Stimulated activated CD8-positive, alpha-beta memory T cell treated with anti-CD3 and anti-CD28 coated beads, Interleukin-15, amount 100 ng/mL, for 1 hour (primary cell): ENCODE results near the gene CCDC138.
A peak's percentile ranks its signal among the peaks of the same experiment; 100 is the strongest.
"Not testable (repeated sequence)": the region's sequence is repeated elsewhere in the genome, so short reads cannot be mapped to it uniquely, and the experiment has no call there.

Source experiments
- DNase-seq: peaks from one replicate; pipeline ENCODE4 v3.0.0-alpha.2; 2020; ENCODE audit warnings: low read depth

The CCDC138 gene, protein sequence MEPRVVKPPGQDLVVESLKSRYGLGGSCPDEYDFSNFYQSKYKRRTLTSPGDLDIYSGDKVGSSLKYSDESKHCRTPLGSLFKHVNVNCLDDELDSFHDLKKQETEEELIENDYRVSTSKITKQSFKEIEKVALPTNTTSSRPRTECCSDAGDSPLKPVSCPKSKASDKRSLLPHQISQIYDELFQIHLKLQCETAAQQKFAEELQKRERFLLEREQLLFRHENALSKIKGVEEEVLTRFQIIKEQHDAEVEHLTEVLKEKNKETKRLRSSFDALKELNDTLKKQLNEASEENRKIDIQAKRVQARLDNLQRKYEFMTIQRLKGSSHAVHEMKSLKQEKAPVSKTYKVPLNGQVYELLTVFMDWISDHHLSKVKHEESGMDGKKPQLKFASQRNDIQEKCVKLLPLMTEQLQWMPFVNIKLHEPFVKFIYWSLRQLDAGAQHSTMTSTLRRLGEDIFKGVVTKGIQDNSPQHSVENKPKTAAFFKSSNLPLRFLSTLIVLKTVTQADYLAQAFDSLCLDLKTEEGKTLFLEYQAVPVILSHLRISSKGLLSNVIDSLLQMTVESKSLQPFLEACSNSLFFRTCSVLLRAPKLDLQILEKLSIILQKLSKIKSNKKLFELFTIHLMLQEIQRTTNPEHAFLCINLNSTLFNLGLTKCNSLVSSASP

DNA sequence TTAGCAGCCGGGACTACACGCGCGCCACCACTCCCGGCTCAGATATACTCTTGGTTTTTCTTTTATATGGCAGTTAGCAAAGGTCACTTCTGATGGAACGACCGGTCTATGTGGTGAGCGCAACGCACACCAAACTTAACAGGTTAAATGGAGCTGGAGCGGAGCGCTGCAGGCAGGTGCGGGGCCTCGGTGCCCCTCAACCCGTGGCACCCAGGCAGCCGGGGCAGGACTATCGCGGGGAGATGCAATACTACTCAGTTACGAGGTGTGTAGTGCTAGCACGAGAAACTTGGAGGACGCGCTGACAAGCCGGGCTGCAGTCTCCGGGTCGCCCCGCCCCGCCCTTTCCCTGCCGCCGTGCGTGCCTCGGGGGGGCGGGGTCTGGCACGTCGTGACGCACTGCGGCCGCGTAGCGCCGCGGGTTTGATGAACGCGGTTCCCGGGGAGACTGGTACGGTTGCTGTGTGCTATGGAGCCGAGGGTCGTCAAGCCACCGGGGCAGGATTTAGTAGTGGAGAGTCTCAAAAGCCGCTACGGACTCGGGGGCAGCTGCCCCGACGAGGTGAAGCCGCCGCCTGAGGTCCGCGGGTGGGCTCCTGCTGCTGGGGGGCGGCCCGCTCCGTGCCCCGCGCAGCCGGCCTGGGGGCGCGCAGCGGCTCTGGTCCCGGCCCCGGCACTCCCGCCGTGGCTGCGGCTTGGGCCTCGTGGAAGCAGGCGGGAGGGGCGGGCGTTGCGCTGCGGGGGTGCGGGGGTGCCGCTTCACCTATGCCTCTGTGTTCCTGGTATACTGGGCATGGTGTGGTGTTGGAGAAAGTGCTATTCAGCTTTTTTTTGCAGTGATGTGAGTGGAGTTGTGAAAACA is at the start of gene CCDC138:
TSS of gene CCDC138 (plus strand) at position 418 of the 862 bp plus-strand sequence. CDS start at position 470, 52 bp downstream.
- DNase-seq = peak; percentile 77

DNA sequence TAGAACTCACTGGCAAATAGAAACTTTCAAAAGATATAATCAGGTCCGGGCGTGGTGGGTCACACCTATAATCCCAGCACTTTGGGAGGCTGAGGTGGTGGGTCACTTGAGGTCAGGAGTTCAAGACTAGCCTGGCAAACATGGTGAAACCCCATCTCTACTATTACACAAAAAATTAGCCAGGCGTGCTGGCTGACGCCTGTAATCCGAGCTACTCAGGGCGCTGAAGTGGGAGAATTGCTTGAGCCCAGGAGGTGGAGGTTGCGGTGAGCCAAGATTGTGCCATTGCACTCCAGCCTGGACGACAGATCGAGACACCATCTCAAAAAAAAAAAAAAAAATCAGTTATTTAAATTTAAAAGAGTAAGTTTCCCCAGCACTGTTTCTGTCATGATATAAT is 28.6 kb upstream of the CCDC138 start:
- DNase-seq = not testable (repeated sequence)

DNA sequence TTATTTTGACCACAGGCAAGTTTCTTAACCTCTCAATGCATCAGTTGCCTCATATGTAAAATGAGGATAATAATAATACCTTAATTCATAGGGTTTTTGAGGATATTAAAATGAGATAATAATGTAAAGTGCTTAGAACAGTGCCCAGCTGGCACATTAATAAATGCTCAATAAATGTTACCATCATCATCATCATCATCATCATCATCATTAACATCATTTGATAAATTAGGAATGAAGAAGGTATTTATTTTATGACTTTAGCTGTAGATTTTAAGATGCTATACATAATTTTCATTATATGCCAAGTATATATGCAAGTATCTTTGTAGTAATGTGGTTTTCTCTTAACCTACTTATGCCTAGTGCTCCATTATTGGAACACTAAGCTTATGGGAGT is 24.0 kb upstream of the CCDC138 start:
- DNase-seq = not testable (repeated sequence)

DNA sequence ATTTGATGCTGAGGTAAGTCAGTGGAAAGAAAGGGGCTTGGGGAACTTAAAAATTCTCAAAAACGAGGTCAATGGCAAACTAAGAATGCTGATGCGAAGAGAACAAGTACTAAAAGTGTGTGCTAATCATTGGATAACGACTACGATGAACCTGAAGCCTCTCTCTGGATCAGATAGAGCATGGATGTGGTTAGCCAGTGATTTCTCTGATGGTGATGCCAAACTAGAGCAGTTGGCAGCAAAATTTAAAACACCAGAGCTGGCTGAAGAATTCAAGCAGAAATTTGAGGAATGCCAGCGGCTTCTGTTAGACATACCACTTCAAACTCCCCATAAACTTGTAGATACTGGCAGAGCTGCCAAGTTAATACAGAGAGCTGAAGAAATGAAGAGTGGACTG is 19.9 kb upstream of the CCDC138 start:
- not testable (repeated sequence) for DNase-seq

DNA sequence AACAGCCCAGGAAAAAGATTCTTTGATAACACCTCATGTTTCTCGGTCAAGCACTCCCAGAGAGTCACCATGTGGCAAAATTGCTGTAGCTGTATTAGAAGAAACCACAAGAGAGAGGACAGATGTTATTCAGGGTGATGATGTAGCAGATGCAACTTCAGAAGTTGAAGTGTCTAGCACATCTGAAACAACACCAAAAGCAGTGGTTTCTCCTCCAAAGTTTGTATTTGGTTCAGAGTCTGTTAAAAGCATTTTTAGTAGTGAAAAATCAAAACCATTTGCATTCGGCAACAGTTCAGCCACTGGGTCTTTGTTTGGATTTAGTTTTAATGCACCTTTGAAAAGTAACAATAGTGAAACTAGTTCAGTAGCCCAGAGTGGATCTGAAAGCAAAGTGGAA is 18.7 kb upstream of the CCDC138 start:
- DNase-seq = not testable (repeated sequence)

DNA sequence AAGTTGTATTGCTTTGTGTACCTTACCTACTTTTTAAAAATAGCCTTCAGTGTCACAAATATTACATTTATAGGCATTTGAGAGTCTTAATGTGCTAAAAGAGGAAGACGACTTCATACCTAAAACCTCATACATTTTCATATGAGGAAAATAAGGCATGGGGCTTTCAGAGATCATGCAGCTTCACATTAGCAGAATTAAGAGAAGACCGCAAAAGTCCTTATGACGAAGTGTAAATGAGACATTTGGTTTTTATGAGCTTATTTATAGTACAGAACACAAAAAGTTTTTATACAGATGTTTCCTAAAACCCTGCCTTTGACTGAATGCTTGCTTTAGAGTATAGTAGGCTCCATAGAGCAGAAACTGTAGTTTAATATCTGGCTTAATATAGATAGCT is 10.1 kb upstream of the CCDC138 start:
- no peak for DNase-seq

DNA sequence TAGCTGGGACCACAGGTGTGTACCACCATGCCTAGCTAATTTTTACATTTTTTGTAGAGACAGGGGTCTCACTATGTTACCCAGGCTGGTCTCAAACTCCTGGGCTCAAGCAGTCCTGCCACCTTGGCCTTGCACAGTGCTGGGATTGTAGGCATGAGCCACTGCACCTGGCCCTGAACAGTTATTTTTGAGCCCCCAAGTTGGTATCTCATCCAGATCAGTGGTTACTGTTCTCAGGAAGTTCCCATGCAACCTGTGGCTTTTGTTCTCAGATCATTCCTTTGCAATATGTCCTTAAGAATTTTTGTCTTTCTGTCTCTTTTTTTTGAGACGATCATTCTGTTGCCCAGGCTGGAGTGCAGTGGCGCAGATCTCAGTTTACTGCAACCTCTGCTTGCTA is 7.7 kb upstream of the CCDC138 start:
- DNase-seq = no peak

DNA sequence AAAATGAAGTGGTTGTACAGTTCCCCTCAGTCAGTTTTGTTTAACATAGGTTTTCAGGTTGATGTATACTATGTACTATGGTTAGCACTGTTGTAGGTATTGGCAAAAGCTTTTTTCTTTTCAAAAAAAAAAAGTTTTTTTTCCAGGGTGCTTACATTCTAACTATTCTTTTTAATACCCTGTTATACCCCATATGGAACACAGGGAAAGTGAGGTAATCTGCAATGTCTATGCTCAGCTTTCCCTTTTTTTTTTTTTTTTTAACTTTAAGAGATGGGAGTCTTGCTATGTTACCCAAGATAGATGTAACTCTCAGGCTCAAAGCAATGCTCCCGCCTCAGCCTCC is 590 bp upstream of the CCDC138 start:
- DNase-seq = no peak

DNA sequence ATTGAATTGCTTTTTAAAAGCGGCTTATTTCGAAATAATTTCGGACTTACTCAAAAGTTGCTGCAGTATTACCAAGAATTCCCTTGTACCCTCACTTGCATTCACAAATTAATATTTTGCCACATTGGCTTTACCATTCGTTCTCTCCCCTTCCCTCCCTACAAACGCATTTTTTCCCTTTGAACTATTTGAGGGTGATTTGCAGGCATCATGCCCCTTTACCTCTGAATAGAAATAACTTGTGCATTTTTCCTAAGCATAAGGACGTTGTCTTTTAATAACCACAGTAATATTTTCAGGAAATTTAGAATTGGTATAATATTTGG is 608 bp downstream of the CCDC138 start:
- no peak for DNase-seq

DNA sequence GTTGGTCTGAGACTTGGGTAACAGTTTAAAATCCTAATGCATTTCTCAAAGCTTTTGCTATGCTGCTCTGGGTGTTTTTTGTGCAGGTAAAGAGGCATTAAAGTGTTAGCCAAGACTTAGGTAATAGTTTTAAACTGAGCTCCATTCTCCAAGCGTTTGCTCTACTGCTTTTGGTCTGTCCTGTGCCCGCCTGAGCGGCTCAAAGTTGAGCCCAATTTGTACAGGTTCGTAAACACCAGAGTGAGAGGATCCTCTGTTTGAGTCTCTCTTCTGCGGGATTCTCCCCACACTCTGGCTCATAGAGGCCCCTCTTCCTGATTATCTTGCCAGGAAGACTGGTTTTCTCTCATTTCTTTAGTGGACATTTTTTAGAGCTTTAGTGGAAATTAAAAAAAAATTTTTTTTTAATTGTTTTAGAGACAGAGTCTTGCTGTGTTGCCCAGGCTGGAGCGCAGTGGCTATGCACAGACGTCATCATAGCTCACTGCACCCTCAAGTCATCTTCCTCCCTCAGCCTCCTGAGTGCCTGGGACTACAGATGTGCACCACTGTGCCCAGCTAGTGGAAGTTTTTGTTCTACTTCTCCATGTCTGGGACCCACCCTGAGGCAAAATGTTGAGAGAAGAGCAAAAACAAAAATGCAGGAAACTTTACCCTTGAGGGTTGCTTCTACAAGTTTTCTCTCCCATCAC is 16.6 kb downstream of the CCDC138 start:
- DNase-seq = no peak

DNA sequence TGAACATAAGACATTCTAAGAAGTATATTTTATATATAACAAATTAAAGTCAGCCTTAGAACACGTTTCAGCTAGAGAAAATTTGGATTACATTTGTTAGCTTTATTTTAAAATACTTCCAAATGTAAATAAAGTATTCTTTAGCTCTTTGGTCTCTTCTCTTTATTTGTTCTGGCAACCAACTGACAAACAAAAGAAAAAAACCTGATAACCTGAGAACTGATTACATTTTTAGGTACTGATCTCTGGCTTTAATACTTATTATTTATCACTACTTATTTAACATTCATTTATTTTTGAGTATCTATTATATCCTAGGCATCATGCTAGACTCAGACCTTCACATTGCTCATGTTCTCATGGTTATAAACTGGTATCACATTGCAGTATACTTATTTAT is 18.5 kb downstream of the CCDC138 start:
- DNase-seq = no peak

DNA sequence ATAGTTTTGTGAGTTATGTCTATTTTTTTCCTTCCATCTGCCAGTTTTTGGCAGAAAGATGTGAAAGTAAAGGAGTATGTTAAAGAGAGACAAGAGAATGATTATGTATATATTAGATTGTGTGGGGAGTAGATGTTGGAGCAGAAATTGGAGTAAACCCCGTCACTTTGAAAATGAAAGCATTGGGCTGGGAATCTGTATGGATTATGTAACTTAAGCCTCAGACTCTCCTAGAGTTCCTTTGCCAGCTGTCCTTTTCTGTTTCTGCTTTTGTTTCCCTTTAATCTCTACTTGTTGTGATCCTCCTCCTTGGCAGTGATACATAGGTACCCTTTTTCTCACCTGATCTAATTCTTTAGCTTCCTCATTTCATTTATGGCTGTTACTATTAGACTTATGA is 19.2 kb downstream of the CCDC138 start:
- no peak for DNase-seq

DNA sequence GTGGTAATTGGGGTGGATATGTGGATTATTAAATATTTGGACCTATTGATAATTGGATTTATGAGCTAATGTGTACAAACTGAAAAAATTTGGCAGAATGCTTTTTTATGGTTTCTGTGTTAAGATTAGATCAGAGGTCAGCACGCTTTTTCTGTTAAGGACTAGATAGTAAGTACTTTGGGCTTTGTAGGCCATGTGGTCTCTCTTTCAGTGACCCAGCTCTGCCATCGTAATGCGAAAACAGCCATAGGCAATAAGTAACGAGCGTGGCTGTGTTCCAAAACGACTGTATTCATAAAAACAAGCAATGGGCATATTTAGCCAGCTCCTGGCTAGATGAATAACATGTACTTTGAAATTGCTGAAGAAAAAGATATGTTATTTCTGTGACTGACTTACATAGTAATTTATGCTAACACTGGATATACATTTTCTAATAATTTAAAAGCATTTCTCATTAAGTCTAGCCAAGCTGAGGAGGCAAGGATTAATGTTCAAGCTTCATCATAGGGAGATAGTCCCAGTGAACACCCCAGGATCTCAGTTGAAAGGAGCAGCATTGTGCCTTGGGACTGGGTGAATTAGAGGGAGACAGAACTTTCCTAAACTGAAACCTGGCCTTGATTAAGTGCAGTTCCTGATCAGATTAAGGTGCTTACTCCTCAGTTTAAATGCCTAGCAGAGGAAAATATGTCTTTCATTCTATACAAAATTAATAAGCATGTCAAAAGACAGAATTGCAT is 20.0 kb downstream of the CCDC138 start:
- no peak for DNase-seq

DNA sequence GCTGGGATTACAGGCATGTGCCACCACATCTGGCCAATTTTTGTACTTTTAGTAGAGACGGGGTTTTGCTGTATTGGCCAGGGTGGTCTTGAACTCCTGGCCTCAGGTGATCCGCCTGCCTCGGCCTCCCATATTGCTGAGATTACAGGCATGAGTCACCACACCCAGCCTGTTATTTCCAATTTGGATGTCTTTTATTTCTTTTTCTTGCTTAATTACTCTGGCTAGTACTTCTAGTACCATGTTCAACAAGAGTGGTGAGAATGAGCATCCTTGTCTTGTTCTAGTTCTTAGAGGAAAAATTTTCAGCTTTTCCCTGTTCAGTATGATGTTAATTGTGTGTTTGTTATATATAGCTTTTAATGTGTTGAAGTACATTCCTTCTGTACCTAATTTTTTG is 23.4 kb downstream of the CCDC138 start:
- DNase-seq = no peak

DNA sequence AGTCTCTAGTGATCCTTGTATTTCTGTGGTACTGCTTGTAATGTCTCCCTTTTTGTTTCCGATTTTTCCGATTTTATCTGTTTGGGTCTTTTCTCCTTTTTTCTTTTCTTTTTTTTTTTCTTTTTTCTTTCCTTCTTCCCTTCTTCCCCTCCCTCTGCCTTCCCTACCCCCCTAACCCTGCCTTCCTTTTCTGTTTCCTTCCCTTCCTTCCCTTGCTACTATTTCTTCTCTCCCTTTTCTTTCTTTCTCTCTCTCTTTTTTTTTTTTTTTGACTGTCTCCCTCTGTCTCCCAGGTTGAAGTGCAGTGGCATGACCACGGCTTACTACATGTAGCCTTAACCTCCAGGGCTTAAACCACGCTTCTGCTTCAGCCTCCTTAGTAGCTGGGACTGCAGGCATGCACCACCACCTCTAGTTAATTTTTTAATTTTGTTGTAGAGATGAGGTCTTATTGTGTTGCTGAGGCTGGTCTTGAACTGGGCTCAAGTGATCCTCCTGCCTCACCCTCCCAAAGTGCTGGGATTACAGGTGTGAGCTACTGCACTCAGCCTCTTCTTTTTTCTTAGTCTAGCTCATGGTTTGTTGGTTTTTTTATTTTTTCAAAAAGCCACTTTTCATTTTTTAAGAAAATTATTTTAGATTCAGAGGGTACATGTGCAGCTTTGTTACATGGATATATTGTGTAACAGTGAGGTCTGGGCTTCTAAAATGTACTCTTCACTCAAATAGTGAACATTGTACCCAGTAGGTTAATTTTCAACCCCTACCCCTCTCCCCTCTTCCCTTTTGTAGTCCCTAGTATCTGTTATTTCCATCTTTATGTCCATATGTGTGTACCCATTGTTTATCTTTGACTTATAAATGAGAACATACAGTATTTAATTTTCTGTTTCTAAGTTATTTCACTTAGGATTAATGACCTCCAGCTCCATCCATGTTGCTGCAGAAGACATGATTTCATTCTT is 24.7 kb downstream of the CCDC138 start:
- no peak for DNase-seq

DNA sequence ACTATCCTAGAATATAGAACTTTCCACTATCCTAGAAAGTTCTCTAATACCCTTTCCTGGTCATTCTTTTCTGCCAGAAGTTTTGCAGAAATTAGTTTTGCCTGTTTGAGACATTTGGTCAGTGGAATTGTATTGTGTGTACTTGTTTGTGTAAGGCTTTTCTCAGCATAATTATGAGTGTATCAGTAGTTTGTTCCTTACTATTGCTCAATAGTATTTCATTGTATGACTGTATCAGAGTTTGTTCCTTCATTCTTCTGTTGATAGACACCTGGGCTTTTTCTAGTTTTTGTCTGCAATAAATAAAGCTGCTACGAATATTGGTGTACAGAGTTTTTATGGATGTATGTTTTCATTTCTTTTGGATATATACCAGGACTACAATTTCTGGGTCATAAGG is 27.2 kb downstream of the CCDC138 start:
- DNase-seq = no peak

DNA sequence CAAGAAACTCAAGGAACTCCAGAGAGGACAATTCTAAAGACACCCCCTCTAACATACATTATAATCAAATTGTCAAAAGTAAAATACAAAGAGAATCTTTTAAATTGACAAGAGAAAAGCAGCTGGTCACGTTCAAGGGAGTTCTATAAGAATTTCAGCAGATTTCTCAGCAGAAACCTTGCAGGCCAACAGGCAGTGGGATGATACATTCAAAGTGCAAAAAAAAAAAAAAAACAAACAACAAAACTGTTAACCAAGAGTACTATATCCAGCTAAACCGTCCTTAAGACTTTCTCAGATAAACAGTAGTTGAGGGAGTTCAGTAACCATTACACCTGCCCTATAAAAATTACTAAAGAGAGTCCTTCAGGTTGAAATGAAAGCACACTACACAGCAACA is 33.9 kb downstream of the CCDC138 start:
- DNase-seq = no peak

DNA sequence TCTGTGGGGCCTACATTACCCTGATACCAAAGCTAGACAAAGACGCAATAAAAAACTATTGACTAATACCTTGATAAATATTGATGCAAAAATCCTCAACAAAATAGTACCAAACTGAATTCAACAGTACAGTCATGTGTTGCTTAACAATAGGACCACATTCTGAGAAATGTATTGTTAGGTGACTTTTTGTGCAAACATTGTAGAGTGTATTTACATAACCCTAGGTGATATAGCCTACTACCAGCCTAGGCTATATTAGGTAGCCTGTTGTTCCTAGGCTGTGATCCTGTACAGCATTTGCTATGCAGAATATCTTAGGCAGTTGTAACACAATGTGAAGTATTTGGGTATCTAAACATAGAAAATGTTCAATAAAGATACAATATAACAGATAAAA is 36.7 kb downstream of the CCDC138 start:
- DNase-seq = no peak

DNA sequence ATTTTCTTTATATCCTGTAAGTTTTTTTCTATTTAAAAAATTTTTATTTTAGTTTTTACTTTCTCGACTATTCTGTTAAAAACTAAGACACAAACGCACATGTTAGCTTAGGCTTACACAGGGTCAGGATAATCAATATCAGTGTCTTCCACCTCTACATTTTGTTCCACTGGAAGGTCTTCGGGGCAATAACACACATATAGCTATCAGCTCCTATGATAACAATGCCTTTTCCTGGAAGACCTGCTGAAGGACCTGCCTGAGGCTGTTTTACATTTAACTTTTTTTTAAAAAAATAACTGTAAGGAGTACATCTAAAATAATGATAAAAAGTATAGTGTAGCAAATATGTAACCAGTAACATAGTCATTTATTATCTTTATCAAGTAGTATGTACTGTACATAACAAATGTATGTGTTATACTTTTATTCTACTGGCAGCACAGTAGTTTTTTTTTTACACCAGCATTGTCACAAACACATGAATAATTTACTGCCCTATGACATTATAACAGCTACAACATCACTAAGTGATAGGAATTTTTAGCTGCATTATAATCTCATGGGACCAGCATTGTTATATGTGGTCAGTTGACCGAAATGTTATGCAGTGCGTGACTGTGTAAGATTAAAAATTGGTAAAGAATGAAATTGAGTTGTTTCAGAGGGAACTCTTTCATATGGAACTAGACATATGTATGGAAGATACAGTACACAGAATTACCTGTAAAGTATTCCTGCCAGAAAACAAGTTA is 37.9 kb downstream of the CCDC138 start:
- no peak for DNase-seq

DNA sequence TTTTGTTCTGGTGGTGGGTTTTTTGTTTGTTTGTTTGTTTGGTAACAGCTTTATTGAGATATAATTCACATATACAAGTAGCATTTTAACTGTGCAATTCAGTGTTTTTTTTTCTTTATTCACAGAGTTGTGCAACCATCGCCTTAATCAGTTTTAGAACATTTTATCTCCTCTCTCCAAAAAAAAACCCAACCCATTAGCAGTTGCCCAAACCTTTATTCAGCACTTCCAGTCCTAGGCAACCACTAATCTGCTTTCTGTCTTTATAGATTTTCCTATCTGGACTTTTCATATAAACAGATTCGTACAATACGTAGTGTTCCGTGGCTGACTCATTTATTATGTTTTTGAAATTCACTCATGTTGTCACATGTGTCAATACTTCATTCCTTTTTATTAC is 38.7 kb downstream of the CCDC138 start:
- DNase-seq = no peak
